Large intestine (tissue), 3 donors: ENCODE results near the gene P2RY6. TPM values are rescaled to one million over a fixed set of nuclear protein-coding genes. Genes with fewer than 3 reads are reported as not detected.

Source experiments
- DNase-seq, 2 donors: peaks; one replicate each; pipeline versions ENCODE4 v3.0.0 to v3.0.0-alpha.2; 2013
- H3K27ac ChIP-seq: one replicate; pipeline ENCODE4 v1.5.1; 2013; ENCODE audit warnings: low read length
- H3K27me3 ChIP-seq: 2 replicates; pipeline ENCODE4 v1.6.1; 2013; ENCODE audit warnings: low read length; ENCODE audit not compliant: control insufficient read depth, insufficient read depth
- H3K36me3 ChIP-seq: 2 replicates; pipeline ENCODE4 v1.6.1; 2013; ENCODE audit warnings: low read length; ENCODE audit not compliant: control insufficient read depth, insufficient read depth
- H3K4me1 ChIP-seq: one replicate; pipeline ENCODE4 v1.6.1; 2013; ENCODE audit warnings: low read length; ENCODE audit not compliant: control insufficient read depth, insufficient read depth
- H3K4me3 ChIP-seq: one replicate; pipeline ENCODE4 v1.5.1; 2013; ENCODE audit warnings: low read length
- H3K9me3 ChIP-seq: one replicate; pipeline ENCODE4 v1.6.1; 2013; ENCODE audit warnings: mild to moderate bottlenecking, low read depth, low read length, moderate library complexity; ENCODE audit not compliant: control insufficient read depth
- WGBS: methylation state at CpG from one replicate; pipeline ENCODE4 v1.1.5; 2013; ENCODE audit warnings: low lambda C conversion rate; ENCODE audit not compliant: insufficient coverage; 5-methylcytosine and 5-hydroxymethylcytosine counted together
- polyA plus RNA-seq: library from polyadenylated mRNA; unstranded; fragments of 120-200 nt; gene quantifications from one replicate; pipeline ENCODE4 v1.2.1, GENCODE V29; 2013

Gene P2RY6
- polyA plus RNA-seq, 1 donor: 19.9 TPM

DNA sequence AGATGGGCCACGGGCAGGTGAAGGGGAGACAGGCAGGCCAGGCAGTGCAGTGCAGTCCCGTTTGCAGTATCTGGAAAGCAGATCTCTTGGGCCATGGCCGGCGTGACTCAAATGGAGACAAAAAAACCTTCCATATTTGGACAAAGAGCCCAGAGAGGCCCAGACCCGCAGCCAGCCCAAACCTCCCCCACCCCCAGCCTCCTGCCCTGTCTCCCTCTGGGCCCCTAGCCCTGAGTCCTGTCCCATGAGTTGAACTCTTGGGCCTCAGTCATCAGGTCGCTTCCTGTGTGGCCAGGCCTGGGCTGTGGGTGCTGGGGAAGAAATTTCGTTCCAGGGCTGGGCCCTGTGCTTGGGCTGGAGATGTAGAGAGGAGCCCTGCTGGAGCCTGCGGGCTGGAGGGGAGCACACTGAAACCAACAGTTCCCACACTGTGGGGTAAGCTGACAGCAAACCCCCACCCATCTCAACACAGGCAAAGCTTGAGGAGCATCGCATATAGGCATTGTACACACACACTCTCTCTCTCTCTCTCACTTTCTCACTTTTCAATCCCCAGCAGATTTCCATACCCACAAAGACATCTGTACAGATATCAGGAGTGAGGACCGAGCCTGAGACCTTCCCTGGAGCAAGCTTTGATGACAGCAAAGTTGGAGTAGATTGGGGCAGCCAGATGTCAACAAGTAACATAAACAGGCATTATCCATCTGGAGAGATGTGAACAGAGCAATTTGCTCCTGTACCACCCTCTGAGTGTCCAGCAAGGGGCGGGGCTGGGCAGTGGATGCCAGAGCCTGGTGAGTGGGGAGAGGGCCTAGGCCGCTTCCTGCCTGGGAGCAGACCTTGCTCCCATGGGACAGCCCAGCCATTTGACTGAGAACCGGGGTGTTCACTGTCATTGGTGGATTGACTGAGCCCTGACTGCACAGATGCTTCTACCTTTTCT lies 53.2 kb downstream of the P2RY6 start:
- Histone ChIP-seq H3K9me3 (no peaks in the 10 kb centered on the region), H3K36me3 (peaks cover 29% of the 10 kb centered on the region), H3K27me3 (no peaks in the 10 kb centered on the region), H3K4me3 (no peak overlapping the region), H3K4me1 (peaks cover 69% of the 10 kb centered on the region), H3K27ac (peak overlapping the region; percentile 60)
- no peak for DNase-seq
- no CpG with 5 or more reads among the region's 13 CpGs for WGBS

DNA sequence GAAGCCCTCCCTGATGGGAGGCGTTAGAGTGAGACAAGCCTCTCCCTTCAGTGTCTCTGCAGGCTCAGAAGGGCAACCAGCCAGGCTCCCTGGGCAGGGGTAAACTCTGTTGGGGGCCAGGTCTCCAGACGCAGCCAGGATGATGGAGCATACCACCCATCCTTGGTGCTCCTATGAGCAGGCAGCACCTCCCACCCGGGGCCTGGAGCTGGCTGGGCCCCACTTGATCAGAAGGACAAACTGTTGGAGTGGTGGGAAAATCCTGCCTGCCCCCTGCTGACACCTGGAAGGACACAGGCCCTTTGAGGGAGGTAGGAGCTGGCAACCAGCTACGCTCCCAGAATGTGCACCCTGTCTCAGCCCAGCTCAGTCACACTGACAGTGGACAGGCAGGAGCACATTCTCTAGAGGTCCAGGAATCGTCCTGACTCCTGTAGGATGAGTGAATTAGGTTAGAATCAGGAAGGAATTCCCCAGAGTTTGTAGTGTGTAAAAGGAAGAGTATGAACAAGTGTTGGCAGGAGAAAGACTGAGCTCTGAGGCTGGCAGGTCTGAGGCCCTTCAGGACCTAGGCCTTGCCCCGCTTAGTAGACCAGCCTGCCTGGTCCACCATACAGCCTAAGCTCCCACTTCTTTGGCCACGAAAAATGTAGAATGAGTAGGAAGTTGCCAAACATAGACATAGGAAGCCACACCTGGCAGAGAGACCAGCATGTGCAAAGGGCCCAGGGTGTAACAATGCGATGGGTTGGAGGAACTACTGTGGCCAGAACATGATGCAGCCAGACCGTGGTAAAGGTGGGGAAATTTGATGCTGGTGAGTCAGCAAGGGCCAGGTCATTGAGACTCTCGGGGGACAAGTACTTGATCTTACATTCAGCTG lies 55.0 kb downstream of the P2RY6 start:
- no peak overlapping the region for H3K27ac ChIP-seq
- no peak overlapping the region for H3K4me3 ChIP-seq

DNA sequence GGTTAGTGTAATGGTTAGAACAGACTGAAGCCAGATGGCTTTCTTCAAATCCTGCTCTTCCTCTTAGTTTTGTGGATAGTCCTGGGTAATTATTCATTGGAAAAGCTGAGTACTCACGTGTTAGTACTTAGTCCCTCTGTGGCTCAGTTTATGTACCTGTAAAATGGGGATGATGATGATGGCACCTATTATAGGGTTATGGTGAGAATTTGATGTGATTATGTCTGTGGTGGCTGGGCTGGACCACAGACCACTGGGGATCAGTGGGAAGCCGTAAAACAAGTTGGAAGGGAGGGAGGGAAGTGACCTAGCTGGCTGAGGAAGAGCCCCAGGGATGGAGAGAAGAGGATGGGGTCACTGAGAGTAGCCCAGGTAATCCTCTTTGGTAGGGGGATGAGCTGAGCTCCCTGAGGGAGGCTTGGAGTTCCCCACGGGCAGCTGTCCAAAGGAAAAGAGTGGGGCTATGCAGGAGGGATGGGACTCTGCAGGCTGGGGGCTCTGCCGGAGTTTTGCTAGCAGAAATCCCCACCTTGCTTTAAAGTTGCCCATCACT lies 55.8 kb downstream of the P2RY6 start:
- Histone ChIP-seq H3K9me3 (no peaks in the 10 kb centered on the region), H3K27me3 (no peaks in the 10 kb centered on the region), H3K36me3 (peaks cover 26% of the 10 kb centered on the region), H3K4me1 (peaks cover 71% of the 10 kb centered on the region), H3K27ac (no peak overlapping the region), H3K4me3 (no peak overlapping the region)
- WGBS: no CpG with 5 or more reads among the region's 4 CpGs
- DNase-seq: no peak

More for the DNA sequence above, 55.0 kb downstream of the P2RY6 start:
- H3K27me3 ChIP-seq: no peaks in the 10 kb centered on the region
- H3K36me3 ChIP-seq: peaks cover 26% of the 10 kb centered on the region
- 100% methylated on average over 1 of the region's 10 CpGs for WGBS
- H3K4me1 ChIP-seq: peaks cover 71% of the 10 kb centered on the region
- DNase-seq: no peak
- H3K9me3 ChIP-seq: no peaks in the 10 kb centered on the region

DNA sequence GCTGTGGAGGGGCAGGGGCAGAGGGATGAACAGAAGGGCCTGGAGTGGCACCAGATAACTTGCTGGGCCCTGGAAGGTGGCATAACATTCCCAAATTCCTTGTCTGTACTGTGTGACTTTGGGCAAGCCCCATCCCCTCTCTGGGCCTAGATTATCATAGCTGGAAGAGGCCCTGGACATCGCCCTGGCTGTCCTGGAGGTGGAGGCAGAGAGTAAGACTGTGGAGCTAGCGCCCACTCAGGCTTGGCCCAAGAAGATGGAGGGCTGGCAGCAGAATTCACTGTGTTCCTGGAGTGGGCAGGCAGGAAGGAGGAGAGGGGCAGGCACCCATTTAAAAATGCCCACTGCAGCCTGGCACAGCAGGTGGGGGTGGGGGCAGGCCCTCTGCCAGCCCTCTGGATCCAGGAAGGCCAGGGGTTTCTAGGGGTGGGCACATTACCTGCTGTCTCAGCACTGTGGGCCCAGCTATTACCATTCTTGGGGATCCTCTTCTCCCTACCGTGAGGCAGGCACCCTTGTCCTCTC lies 58.5 kb downstream of the P2RY6 start:
- Histone ChIP-seq H3K36me3 (peaks cover 17% of the 10 kb centered on the region), H3K27ac (peak overlapping the region; percentile 68), H3K4me1 (peaks cover 72% of the 10 kb centered on the region), H3K27me3 (no peaks in the 10 kb centered on the region), H3K9me3 (no peaks in the 10 kb centered on the region), H3K4me3 (no peak overlapping the region)
- no peak for DNase-seq
- no CpG with 5 or more reads among the region's 3 CpGs for WGBS

DNA sequence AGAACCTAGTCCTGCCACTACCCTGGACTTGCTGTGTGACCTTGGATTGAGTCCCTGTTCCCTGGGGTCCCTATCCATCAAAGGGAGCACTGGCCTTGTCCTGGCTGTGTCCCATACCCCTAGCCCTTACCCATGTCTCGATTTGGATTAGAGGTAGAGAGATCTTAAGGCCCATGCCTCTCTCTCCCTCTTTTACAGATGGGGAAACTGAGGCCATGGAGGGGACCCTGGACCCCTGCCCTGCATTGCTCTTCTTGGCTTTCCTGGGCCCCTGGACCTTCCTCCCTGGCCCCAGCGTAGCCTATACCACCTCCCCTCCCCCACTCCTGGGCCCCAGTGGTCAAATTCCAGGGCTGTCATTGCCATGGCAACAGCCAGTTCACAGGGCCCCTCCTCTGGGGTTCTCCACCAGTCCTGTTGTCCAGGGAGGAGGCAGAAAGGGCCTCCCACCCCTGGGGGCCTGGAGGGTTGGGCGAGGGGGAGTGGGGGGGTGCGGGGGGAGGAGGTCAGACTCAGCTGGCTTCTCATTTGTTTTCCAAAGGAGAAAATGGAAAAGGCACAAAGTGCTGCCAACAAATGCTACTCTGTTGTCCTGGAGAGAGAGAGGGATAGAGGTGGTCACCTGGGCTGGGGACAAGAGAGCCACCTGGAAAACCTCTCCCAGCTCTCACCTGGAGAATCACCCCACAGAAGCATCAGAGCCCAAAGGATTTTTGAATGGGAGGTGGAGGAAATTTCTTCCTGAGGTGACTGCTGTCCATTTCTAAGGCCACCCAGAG lies 59.2 kb downstream of the P2RY6 start:
- peaks cover 72% of the 10 kb centered on the region for H3K4me1 ChIP-seq

DNA sequence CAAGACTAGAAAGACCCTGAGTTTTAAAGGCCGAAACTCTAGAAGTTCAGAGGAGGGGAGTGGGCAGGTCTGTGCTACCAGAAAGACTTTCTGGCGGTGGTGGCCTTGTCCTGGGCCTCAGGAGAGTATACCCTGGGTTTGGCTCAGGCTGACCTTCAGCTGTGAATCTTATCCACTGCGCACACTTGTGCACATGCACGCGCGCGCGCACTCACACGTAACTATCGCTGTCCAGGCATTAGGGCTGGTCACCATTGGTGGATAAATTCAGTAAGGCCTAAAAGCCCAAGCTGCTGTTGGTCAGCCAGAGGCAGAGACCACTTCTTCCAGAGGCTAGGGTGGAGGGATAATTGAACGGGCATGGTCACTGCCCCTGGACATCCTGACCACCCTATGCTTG lies 61.0 kb downstream of the P2RY6 start:
- Histone ChIP-seq H3K9me3 (no peaks in the 10 kb centered on the region), H3K4me3 (no peak overlapping the region), H3K36me3 (peaks cover 9% of the 10 kb centered on the region), H3K27ac (peak overlapping the region; percentile 75), H3K4me1 (peaks cover 66% of the 10 kb centered on the region), H3K27me3 (no peaks in the 10 kb centered on the region)
- WGBS: no CpG with 5 or more reads among the region's 11 CpGs
- DNase-seq: no peak

More for the DNA sequence above, 59.2 kb downstream of the P2RY6 start:
- H3K9me3 ChIP-seq: no peaks in the 10 kb centered on the region
- peak; percentile 88 to 93 for DNase-seq
- H3K27ac ChIP-seq: peak overlapping the region; percentile 75
- H3K27me3 ChIP-seq: no peaks in the 10 kb centered on the region
- WGBS: no CpG with 5 or more reads among the region's 4 CpGs
- peaks cover 11% of the 10 kb centered on the region for H3K36me3 ChIP-seq
- peak overlapping the region; percentile 0 for H3K4me3 ChIP-seq

DNA sequence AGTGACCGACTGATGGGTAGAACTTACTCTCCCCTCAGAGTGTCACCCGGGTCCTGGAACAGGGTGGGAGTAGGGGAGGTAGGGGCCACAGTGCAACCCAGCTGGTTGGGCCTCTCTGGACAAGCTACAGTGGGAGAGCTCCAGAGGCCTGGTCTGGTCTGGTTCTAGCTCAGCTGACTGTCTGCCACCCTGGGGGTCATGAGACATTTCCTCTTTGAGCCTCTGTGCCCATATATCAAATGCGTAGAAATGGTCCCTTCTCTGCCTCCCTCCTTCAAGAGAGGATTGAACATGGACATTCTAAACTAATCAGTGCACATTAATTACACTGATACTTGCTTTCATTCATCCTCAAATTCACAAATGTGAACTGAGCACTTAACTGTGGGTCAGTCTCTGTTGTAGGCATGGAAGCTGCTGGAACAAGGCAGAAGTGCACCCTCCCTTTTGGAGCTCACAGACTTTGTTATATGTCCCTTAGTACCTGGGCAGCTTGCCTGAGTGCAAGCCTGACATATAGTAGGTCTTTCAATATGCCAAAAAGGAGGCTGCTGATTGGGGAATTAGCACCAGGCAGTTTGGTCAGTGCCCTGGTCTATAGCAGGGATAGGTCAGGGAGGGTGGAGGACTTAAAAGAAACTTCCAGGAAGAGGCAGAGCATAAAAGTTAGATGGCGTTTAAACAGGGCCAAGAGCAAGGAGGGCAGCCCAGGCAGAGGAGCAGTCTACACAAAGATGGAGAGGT lies 61.7 kb downstream of the P2RY6 start:
- Histone ChIP-seq H3K36me3 (peaks cover 9% of the 10 kb centered on the region), H3K27me3 (no peaks in the 10 kb centered on the region), H3K9me3 (no peaks in the 10 kb centered on the region), H3K27ac (peak overlapping the region; percentile 75), H3K4me1 (peaks cover 60% of the 10 kb centered on the region), H3K4me3 (no peak overlapping the region)
- WGBS: no CpG with 5 or more reads among the region's 4 CpGs
- no peak for DNase-seq

DNA sequence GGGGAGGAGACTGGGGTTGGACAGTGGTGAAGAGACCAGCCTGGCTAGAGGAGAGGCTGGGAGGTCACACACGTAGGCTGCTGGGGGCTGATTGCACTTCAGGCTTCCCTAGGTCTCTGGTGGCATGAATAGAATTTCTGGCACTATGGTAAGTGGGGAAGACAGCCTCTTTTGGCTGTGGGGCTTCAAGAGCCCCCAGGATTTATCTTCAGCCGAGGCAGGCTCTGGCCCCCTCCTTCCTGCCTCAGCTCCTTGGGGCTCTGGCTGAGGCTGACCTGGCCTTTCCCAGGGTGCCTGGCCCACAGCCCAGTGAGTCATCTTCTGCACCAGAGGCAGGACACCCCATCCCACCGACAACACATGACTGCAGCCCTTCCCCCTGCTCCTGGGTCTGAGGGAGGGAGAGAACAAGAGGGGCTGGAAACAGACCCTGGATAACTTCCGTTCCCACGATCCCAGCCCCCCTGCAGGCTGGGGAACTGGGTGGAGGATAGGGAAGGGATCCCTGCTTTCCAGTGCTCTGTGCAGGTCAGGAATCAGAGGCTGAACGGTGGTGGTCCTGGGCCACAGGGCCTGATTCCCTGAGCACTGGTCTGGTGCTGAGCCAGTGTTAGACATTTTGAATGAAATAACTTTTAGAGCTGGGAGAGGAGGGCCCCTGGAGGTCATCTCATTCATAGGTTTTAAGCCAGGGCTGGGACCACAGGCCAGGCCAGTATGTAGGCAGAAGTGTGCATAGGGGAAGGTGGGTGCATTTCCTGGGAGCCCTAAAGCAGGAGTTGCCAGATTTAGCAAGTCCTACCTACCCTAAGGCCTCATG lies 62.5 kb downstream of the P2RY6 start:
- H3K9me3 ChIP-seq: no peaks in the 10 kb centered on the region
- H3K4me1 ChIP-seq: peaks cover 54% of the 10 kb centered on the region
- peaks cover 10% of the 10 kb centered on the region for H3K36me3 ChIP-seq
- no peaks in the 10 kb centered on the region for H3K27me3 ChIP-seq
- H3K4me3 ChIP-seq: no peak overlapping the region
- H3K27ac ChIP-seq: peak overlapping the region; percentile 75
- peak; percentile 71 to 75 for DNase-seq
- no CpG with 5 or more reads among the region's 6 CpGs for WGBS
